GM21515 (cell line): ENCODE measurements around the gene F8.
"Not testable (repeated sequence)": the region's sequence is repeated elsewhere in the genome, so short reads cannot be mapped to it uniquely, and the experiment has no call there.

Experiments used
- ATAC-seq: cut with Tn5 transposase; IDR thresholded peaks from one replicate; pipeline ENCODE4 v1.9.1; 2021; ENCODE audit not compliant: unreplicated experiment

The F8 gene

GRCh38 chrX:154987940-154988339 lies 34.6 kb downstream of the F8 start:
- no peak for ATAC-seq

GRCh38 chrX:154986826-154987575 lies 35.5 kb downstream of the F8 start:
- no peak for ATAC-seq

- ATAC-seq = no peak
These were observed 41.5 kb downstream of the F8 start for GRCh38 chrX:154981116-154981411.

GRCh38 chrX:154980330-154981115 lies 42.0 kb downstream of the F8 start:
- peak; percentile 96 for ATAC-seq

GRCh38 chrX:154979629-154980028 lies 42.9 kb downstream of the F8 start:
- ATAC-seq = no peak

GRCh38 chrX:154968353-154968752 lies 54.2 kb downstream of the F8 start:
- ATAC-seq = no peak

GRCh38 chrX:154967603-154968002 lies 54.9 kb downstream of the F8 start:
- ATAC-seq = no peak

- no peak for ATAC-seq
These were observed 60.6 kb downstream of the F8 start for GRCh38 chrX:154961947-154962346.

- ATAC-seq = not testable (repeated sequence)
These were observed 66.7 kb downstream of the F8 start for GRCh38 chrX:154955799-154956198.

GRCh38 chrX:154939265-154939664 lies 83.3 kb downstream of the F8 start:
- not testable (repeated sequence) for ATAC-seq

GRCh38 chrX:154924771-154925170 lies 97.8 kb downstream of the F8 start:
- not testable (repeated sequence) for ATAC-seq

- ATAC-seq = no peak
These were observed 104.5 kb downstream of the F8 start for GRCh38 chrX:154918060-154918483.

- no peak for ATAC-seq
These were observed 108.5 kb downstream of the F8 start for GRCh38 chrX:154914052-154914451.

- not testable (repeated sequence) for ATAC-seq
These were observed 112.0 kb downstream of the F8 start for GRCh38 chrX:154910528-154910927.

GRCh38 chrX:154910048-154910447 lies 112.5 kb downstream of the F8 start:
- ATAC-seq = not testable (repeated sequence)

- ATAC-seq = no peak
These were observed 113.7 kb downstream of the F8 start for GRCh38 chrX:154908821-154909220.

- no peak for ATAC-seq
These were observed 120.1 kb downstream of the F8 start for GRCh38 chrX:154902408-154902807.

- no peak for ATAC-seq
These were observed 122.2 kb downstream of the F8 start for GRCh38 chrX:154900323-154900722.

- ATAC-seq = no peak
These were observed 130.2 kb downstream of the F8 start for GRCh38 chrX:154892296-154892695.

GRCh38 chrX:154890990-154891639 lies 131.4 kb downstream of the F8 start:
- ATAC-seq = no peak

- peak; percentile 45 for ATAC-seq
These were observed 135.7 kb downstream of the F8 start for GRCh38 chrX:154886789-154887221.
